SU-DHL-6 (cell line): ENCODE measurements around the gene CLINT1.

Experiments used
- EZH2phosphoT487 ChIP-seq: fragments of 200-600 bp; sonication (generic), shearing (Covaris generic); conservative IDR thresholded peaks from 2 replicates; pipeline ENCODE4 v1.6.1; 2018; ENCODE audit warnings: mild to moderate bottlenecking, antibody characterized with exemption, low read length, moderate library complexity, mixed read lengths
- TF ChIP-seq, protein P1 (sequence below): fragments of 200-600 bp; sonication (generic); IDR thresholded peaks from one replicate; pipeline ENCODE4 v1.5.1; 2017; ENCODE audit warnings: antibody characterized with exemption, mild to moderate bottlenecking, low read length, moderate library complexity; ENCODE audit not compliant: insufficient read depth, poor library complexity, severe bottlenecking

DNA sequence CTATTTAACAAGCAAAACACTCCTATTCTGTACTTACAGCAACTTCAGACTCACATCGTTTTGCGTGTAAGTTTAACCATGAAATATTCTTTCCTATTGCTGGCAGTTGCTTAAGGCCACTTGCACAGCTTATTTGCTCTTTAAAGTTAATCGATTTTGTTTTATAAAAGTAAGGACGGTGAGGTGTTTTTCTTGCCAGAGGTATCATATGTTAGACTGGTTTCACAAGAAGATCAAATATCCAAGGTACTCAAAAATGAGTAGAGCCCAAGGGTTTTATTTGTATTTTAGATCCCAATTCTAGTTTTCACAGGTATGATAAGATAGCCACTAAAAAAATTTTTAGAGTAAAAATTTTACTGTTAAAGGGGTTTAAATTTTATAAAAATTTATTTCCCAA is 16.2 kb downstream of the CLINT1 start:
- TF ChIP-seq, protein P1, sequence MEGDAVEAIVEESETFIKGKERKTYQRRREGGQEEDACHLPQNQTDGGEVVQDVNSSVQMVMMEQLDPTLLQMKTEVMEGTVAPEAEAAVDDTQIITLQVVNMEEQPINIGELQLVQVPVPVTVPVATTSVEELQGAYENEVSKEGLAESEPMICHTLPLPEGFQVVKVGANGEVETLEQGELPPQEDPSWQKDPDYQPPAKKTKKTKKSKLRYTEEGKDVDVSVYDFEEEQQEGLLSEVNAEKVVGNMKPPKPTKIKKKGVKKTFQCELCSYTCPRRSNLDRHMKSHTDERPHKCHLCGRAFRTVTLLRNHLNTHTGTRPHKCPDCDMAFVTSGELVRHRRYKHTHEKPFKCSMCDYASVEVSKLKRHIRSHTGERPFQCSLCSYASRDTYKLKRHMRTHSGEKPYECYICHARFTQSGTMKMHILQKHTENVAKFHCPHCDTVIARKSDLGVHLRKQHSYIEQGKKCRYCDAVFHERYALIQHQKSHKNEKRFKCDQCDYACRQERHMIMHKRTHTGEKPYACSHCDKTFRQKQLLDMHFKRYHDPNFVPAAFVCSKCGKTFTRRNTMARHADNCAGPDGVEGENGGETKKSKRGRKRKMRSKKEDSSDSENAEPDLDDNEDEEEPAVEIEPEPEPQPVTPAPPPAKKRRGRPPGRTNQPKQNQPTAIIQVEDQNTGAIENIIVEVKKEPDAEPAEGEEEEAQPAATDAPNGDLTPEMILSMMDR, result no peak
- TF ChIP-seq EZH2phosphoT487, result no peak
